Psoas muscle (tissue), 8 donors: ENCODE data around the gene TRIM41. TPM values are rescaled to one million over a fixed set of nuclear protein-coding genes. Genes with fewer than 3 reads are reported as not detected.
"Not testable (repeated sequence)": the region's sequence is repeated elsewhere in the genome, so short reads cannot be mapped to it uniquely, and the experiment has no call there.

ENCODE experiments used
- ATAC-seq, 4 donors: fragments of 200-7000 bp; cut with Tn5 transposase; one replicate each; pipeline ENCODE4 v1.9.1; 2020; ENCODE audit warnings: moderate library complexity in 3 of 4, mild to moderate bottlenecking in 2 of 4
- DNase-seq, 2 donors: peaks; one replicate each; pipeline ENCODE4 v3.0.0-alpha.2; 2020
- H3K27ac ChIP-seq: fragments of 200-600 bp; one replicate; pipeline ENCODE4 v1.8.0; 2022
- H3K27me3 ChIP-seq, 3 donors: fragments of 200-600 bp in 1 of 3; one replicate each; pipeline versions ENCODE4 v1.6.1 to v1.8.0; 2013 to 2022; ENCODE audit warnings: low read length in 2 of 3, mild to moderate bottlenecking in 2 of 3, moderate library complexity in 1 of 3; ENCODE audit not compliant: insufficient read depth in 3 of 3
- H3K36me3 ChIP-seq, 2 donors: fragments of 200-600 bp in 1 of 2; one replicate each; pipeline versions ENCODE4 v1.6.1 to v1.8.0; 2013 to 2022; ENCODE audit warnings: low read depth in 1 of 2, mild to moderate bottlenecking in 1 of 2, moderate library complexity in 1 of 2; ENCODE audit not compliant: insufficient read depth in 1 of 2
- H3K4me1 ChIP-seq: fragments of 200-600 bp; one replicate; pipeline ENCODE4 v1.8.0; 2022
- H3K4me3 ChIP-seq: fragments of 200-600 bp; one replicate; pipeline ENCODE4 v1.8.0; 2022; ENCODE audit warnings: mild to moderate bottlenecking
- H3K9me3 ChIP-seq: fragments of 200-600 bp; one replicate; pipeline ENCODE4 v1.8.0; 2022
- CTCF ChIP-seq: fragments of 200-600 bp; IDR thresholded peaks from one replicate; pipeline ENCODE4 v1.8.0; 2022; ENCODE audit warnings: antibody characterized with exemption
- WGBS, 3 donors: extraction: QIAGEN DNeasy Blood & Tissue Kit; methylation state at CpG; one replicate each; pipeline versions ENCODE4 v1.1.6 to v1.1.7; 2013; 5-methylcytosine and 5-hydroxymethylcytosine counted together
- intact Hi-C, 2 donors: fragments of 100-400 bp; cut with DNase I; formaldehyde crosslinking; loops; one replicate each; pipeline versions ENCODE4 v1.11.0 to v1.14.2; 2022
- polyA plus RNA-seq, 3 donors: library from polyadenylated mRNA; stranded (reverse); fragments of 200-250 nt; gene quantifications; one replicate each; pipeline ENCODE4 v1.2.3, GENCODE V29; 2013
- total RNA-seq, 4 donors: library from RNA; stranded (reverse); fragmentation: NEBNext Ultra II Directional in 2 of 4; extraction: Animal tissue kit (Norgen Biotek cat#: 25700) in 2 of 4; gene quantifications; one replicate each; pipeline versions ENCODE4 v1.2.1 to v1.2.4, GENCODE V29; 2021 to 2023
- donor health status: healthy with polysubstance abuse.
- donor health status: DM: no; HTN: no; CAD: no; lungs with moderate emphysema.
- donor health status: Bipolar disorder and iron deficiency.
- donor health status: healthy.
- donor health status: DM: yes; HTN: yes; CAD: no.
- donor health status: DM: no; HTN: no; CAD: no.
- donor health status: DM: no; HTN: no; CAD: no.
- donor health status: DM: yes; HTN: yes; CAD: no.

Gene TRIM41
- total and polyA plus RNA-seq, 7 donors: 12.5 to 44.0 (median 30.3) TPM

GRCh38 chr5:181271081-181271480 is 48.0 kb downstream of the TRIM41 start:
- intact Hi-C loops: no loop called here
- H3K9me3 ChIP-seq: no peaks in the 10 kb centered on the region
- no peak overlapping the region for H3K27ac ChIP-seq
- no peaks in the 10 kb centered on the region for H3K4me1 ChIP-seq
- no peak for ATAC-seq
- peaks cover 0 to 10% of the 10 kb centered on the region in 2 donors for H3K36me3 ChIP-seq
- DNase-seq: no peak
- H3K27me3 ChIP-seq: no peaks in the 10 kb centered on the region
- no peak overlapping the region for H3K4me3 ChIP-seq
- TF ChIP-seq CTCF: no peak
- WGBS, 3 donors: 86 to 93% (median 89%) methylated on average over 3 of the region's 3 CpGs

DNA sequence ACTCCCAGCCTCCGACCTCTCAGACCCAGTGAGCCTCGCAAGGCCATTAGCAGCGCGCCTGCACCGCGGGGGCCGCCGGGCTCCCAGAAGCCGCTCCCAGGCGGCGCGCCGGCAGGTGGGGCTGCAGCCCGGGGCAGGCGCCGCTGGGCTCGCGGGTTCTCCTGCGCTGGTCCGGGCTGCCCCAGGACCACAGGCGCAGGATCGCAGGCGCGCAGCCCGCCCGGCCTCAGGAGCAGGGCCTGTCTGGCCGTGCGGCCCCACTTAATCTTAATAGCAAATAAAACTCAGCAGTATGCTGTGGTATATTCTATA is 50.3 kb downstream of the TRIM41 start:
- H3K36me3 ChIP-seq: peaks cover 0 to 10% of the 10 kb centered on the region in 2 donors
- intact Hi-C loops, ATAC-seq, H3K4me1 ChIP-seq, H3K27me3 ChIP-seq, DNase-seq, H3K27ac ChIP-seq, H3K9me3 ChIP-seq, H3K4me3 ChIP-seq: not testable (repeated sequence)
- WGBS, 3 donors: 57 to 64% (median 63%) methylated on average over 26 to 28 of the region's 28 CpGs

DNA sequence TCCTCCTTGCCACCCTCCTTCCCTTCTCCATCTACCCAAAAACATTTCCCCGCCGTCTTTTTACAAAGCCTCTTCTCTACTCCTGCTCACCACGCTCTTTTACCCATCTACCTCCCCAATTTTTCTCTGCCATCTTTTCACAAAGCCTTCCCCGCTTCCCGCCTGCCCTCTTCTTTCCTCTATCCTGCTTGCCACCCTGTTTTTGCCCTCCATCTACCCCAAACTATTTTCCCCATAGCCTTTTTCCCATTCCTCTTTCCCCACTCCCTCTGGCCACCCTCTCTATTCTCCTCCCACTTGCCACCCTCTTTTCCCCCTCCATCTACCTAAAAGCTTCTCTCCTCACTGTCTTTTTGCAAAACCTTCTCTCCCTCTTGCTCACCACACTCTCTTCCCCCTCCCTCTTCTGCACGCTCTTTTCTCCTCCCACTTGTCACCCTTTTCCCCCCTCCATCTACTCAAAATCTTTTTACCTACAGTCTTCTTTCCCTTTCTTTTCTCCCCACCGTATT is 57.2 kb downstream of the TRIM41 start:
- H3K27me3 ChIP-seq: no peaks in the 10 kb centered on the region
- intact Hi-C loops: no loop called here
- WGBS, 3 donors: 85 to 89% (median 87%) methylated on average over 7 of the region's 7 CpGs
- ATAC-seq (no peak), DNase-seq (no peak)
- no peak overlapping the region for H3K27ac ChIP-seq
- no peaks in the 10 kb centered on the region for H3K36me3 ChIP-seq
- H3K9me3 ChIP-seq: no peaks in the 10 kb centered on the region
- H3K4me3 ChIP-seq: no peak overlapping the region
- no peaks in the 10 kb centered on the region for H3K4me1 ChIP-seq
- TF ChIP-seq CTCF: no peak

- Histone ChIP-seq H3K36me3 (no peaks in the 10 kb centered on the region), H3K27me3 (no peaks in the 10 kb centered on the region), H3K4me3 (no peak overlapping the region), H3K9me3 (no peaks in the 10 kb centered on the region), H3K27ac (no peak overlapping the region), H3K4me1 (no peaks in the 10 kb centered on the region)
- no peak for DNase-seq
- TF ChIP-seq CTCF: no peak
- WGBS, 3 donors: 89 to 94% (median 92%) methylated on average over 39 to 40 of the region's 40 CpGs
- intact Hi-C loops: no loop called here
- ATAC-seq: no peak
These were observed 58.2 kb downstream of the TRIM41 start for GRCh38 chr5:181281077-181281983.

DNA sequence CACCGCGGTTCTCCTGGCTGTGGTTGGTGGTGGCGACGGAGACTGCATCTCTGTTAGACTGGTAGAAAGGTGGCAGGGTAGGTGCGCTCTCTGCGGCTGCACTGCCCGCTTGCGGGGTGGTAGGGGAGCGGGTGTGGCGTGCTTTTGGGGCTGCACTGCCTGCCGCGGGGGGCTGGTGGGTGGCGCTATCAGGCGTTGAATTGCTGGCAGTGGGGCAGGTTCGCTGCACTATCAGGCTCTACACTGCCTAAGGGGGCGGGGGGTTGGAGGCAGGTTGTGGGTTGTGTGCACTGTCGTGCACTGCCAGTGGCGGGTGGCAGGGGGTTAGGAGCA is 58.9 kb downstream of the TRIM41 start:
- no peak for DNase-seq
- Histone ChIP-seq H3K27ac (no peak overlapping the region), H3K36me3 (no peaks in the 10 kb centered on the region), H3K4me3 (no peak overlapping the region), H3K4me1 (no peaks in the 10 kb centered on the region), H3K27me3 (no peaks in the 10 kb centered on the region), H3K9me3 (no peaks in the 10 kb centered on the region)
- WGBS, 3 donors: 90 to 94% (median 91%) methylated on average over 17 to 18 of the region's 18 CpGs
- TF ChIP-seq CTCF: no peak
- intact Hi-C loops: no loop called here
- no peak for ATAC-seq

- DNase-seq, H3K36me3 ChIP-seq, H3K4me1 ChIP-seq, ATAC-seq, H3K27me3 ChIP-seq, H3K9me3 ChIP-seq, H3K27ac ChIP-seq, intact Hi-C loops, H3K4me3 ChIP-seq: not testable (repeated sequence)
- 82 to 90% (median 86%) methylated on average over 16 of the region's 16 CpGs for WGBS, 3 donors
These were observed 59.3 kb downstream of the TRIM41 start for GRCh38 chr5:181282415-181282814.
